Skeletal muscle satellite cell (primary cell): ENCODE measurements around the gene CD40.

Experiments used
- H3K27me3 ChIP-seq: 2 replicates; pipeline ENCODE4 v1.7.0; 2013; ENCODE audit warnings: low read length; ENCODE audit not compliant: control insufficient read depth, insufficient read depth
- H3K36me3 ChIP-seq: 2 replicates; pipeline ENCODE4 v1.7.0; 2013; ENCODE audit warnings: mild to moderate bottlenecking, control low read depth, low read length; ENCODE audit not compliant: insufficient read depth
- H3K4me1 ChIP-seq: 2 replicates; pipeline ENCODE4 v1.7.0; 2013; ENCODE audit warnings: low read length; ENCODE audit not compliant: control insufficient read depth, insufficient read depth
- H3K4me2 ChIP-seq: 2 replicates; pipeline ENCODE4 v1.7.0; 2013; ENCODE audit warnings: mild to moderate bottlenecking, low read length
- H3K4me3 ChIP-seq: 2 replicates; pipeline ENCODE4 v1.7.0; 2013; ENCODE audit warnings: low read length
- H3K9ac ChIP-seq: 2 replicates; pipeline ENCODE4 v1.7.0; 2013; ENCODE audit warnings: mild to moderate bottlenecking, low read depth, low read length, moderate library complexity
- H3K9me3 ChIP-seq: replicated peaks from 2 replicates; pipeline ENCODE4 v1.7.0; 2013; ENCODE audit warnings: mild to moderate bottlenecking, control low read depth, low read length

Gene CD40

GRCh38 chr20:46139266-46139889, 21.3 kb downstream of the CD40 start:
- no peak overlapping the region for H3K4me2 ChIP-seq
- no peaks in the 10 kb centered on the region for H3K9me3 ChIP-seq
- H3K4me1 ChIP-seq, result no peaks in the 10 kb centered on the region
- H3K9ac ChIP-seq, result no peak overlapping the region
- H3K36me3 ChIP-seq, result no peaks in the 10 kb centered on the region
- H3K4me3 ChIP-seq, result no peak overlapping the region
- H3K27me3 ChIP-seq, result peaks cover 76% of the 10 kb centered on the region

GRCh38 chr20:46139908-46140482, 21.9 kb downstream of the CD40 start:
- H3K4me2 ChIP-seq, result no peak overlapping the region
- H3K4me3 ChIP-seq, result no peak overlapping the region
- no peak overlapping the region for H3K9ac ChIP-seq
- H3K9me3 ChIP-seq, result no peaks in the 10 kb centered on the region
- no peaks in the 10 kb centered on the region for H3K36me3 ChIP-seq
- no peaks in the 10 kb centered on the region for H3K4me1 ChIP-seq
- peaks cover 76% of the 10 kb centered on the region for H3K27me3 ChIP-seq

- Histone ChIP-seq H3K36me3 (no peaks in the 10 kb centered on the region), H3K4me1 (no peaks in the 10 kb centered on the region), H3K27me3 (peaks cover 82% of the 10 kb centered on the region), H3K4me3 (no peak overlapping the region), H3K9me3 (no peaks in the 10 kb centered on the region), H3K9ac (no peak overlapping the region), H3K4me2 (no peak overlapping the region)
Measured at GRCh38 chr20:46142124-46142523, 24.0 kb downstream of the CD40 start.

- Histone ChIP-seq H3K9ac (no peak overlapping the region), H3K4me3 (no peak overlapping the region), H3K9me3 (no peaks in the 10 kb centered on the region), H3K4me2 (no peak overlapping the region), H3K4me1 (no peaks in the 10 kb centered on the region), H3K36me3 (no peaks in the 10 kb centered on the region), H3K27me3 (peaks cover 78% of the 10 kb centered on the region)
Measured at GRCh38 chr20:46144432-46145025, 26.4 kb downstream of the CD40 start.

GRCh38 chr20:46145713-46146112, 27.6 kb downstream of the CD40 start:
- H3K27me3 ChIP-seq, result peaks cover 66% of the 10 kb centered on the region

GRCh38 chr20:46148313-46149208, 30.4 kb downstream of the CD40 start:
- peaks cover 44% of the 10 kb centered on the region for H3K27me3 ChIP-seq
- no peaks in the 10 kb centered on the region for H3K9me3 ChIP-seq
- no peaks in the 10 kb centered on the region for H3K4me1 ChIP-seq
- no peak overlapping the region for H3K4me3 ChIP-seq
- H3K36me3 ChIP-seq, result no peaks in the 10 kb centered on the region
- no peak overlapping the region for H3K9ac ChIP-seq
- no peak overlapping the region for H3K4me2 ChIP-seq

More at GRCh38 chr20:46145713-46146112, 27.6 kb downstream of the CD40 start:
- Histone ChIP-seq H3K4me3 (no peak overlapping the region), H3K9ac (no peak overlapping the region), H3K36me3 (no peaks in the 10 kb centered on the region), H3K4me2 (no peak overlapping the region), H3K9me3 (no peaks in the 10 kb centered on the region), H3K4me1 (no peaks in the 10 kb centered on the region)

- Histone ChIP-seq H3K4me2 (no peak overlapping the region), H3K4me1 (no peaks in the 10 kb centered on the region), H3K36me3 (no peaks in the 10 kb centered on the region), H3K4me3 (no peak overlapping the region), H3K9me3 (no peaks in the 10 kb centered on the region), H3K27me3 (peaks cover 49% of the 10 kb centered on the region), H3K9ac (no peak overlapping the region)
Measured at GRCh38 chr20:46150943-46151342, 32.8 kb downstream of the CD40 start.

- Histone ChIP-seq H3K36me3 (no peaks in the 10 kb centered on the region), H3K4me2 (no peak overlapping the region), H3K4me1 (no peaks in the 10 kb centered on the region), H3K9ac (no peak overlapping the region), H3K9me3 (no peaks in the 10 kb centered on the region), H3K27me3 (peaks cover 45% of the 10 kb centered on the region), H3K4me3 (no peak overlapping the region)
Measured at GRCh38 chr20:46151936-46152335, 33.8 kb downstream of the CD40 start.

GRCh38 chr20:46152824-46153586, 34.9 kb downstream of the CD40 start:
- H3K9me3 ChIP-seq, result no peaks in the 10 kb centered on the region

GRCh38 chr20:46154305-46154704, 36.2 kb downstream of the CD40 start:
- Histone ChIP-seq H3K9me3 (no peaks in the 10 kb centered on the region), H3K4me1 (no peaks in the 10 kb centered on the region), H3K27me3 (peaks cover 39% of the 10 kb centered on the region), H3K9ac (no peak overlapping the region), H3K36me3 (no peaks in the 10 kb centered on the region), H3K4me2 (no peak overlapping the region), H3K4me3 (no peak overlapping the region)

More at GRCh38 chr20:46152824-46153586, 34.9 kb downstream of the CD40 start:
- Histone ChIP-seq H3K9ac (no peak overlapping the region), H3K4me1 (no peaks in the 10 kb centered on the region), H3K4me2 (no peak overlapping the region), H3K4me3 (no peak overlapping the region), H3K27me3 (peaks cover 43% of the 10 kb centered on the region), H3K36me3 (no peaks in the 10 kb centered on the region)

- peaks cover 43% of the 10 kb centered on the region for H3K27me3 ChIP-seq
- H3K4me3 ChIP-seq, result no peak overlapping the region
- no peak overlapping the region for H3K4me2 ChIP-seq
- no peaks in the 10 kb centered on the region for H3K36me3 ChIP-seq
- no peak overlapping the region for H3K9ac ChIP-seq
- H3K4me1 ChIP-seq, result no peaks in the 10 kb centered on the region
- no peaks in the 10 kb centered on the region for H3K9me3 ChIP-seq
Measured at GRCh38 chr20:46154796-46155195, 36.7 kb downstream of the CD40 start.
